ENCODE measurements around the gene NUMA1.

The NUMA1 gene

DNA sequence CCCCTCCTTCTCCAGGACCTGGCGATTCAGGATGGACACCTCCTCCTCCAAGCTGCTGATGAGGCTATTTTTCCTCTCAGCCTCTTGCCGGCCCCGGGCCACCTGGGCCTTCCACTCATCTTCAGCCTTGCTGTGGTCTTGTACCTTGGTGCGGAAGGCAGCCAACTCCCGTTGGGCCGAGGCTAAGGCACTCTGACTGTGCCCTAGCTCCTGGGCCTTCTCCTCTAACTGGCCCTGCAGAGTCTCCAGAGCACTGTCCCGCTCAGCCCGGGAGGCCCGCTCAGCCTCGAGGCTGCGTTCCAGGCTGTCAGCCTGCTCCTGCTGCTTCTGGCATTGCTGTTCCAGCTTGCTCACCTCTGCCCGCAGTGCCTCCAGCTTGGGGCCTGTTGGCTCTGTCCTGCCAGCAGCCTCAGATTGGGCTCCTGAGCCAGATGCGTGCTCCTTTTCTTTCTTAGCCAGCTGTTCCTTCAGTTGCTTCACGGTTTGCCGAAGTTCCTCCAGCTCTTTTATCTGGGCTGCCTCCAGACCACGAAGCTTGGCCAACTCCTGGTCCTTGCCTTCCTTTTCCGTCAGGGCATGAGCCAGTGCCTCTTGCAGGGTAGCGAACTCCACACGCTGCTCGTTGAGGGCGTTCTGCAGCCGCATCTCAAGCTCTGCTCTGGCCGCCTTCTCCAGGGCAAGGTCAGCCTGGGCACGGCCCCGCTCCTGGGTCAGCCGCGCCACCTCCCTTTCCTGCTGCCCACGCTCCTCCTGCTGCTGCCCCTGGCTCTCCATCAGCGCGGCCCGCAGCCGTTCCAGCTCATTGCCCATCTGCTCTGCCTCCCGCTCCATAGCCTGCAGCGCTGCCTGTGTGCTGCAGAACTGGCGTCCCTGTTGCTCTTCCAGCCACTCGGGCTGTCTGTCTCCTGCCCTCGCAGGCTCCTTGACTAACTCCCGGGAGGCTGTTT lies 66.3 kb downstream of the NUMA1 start:
- H3F3A ChIP-seq (ENCODE audit: control insufficient read depth, insufficient read depth) = no peaks in the 10 kb centered on the region
- no peaks in the 10 kb centered on the region for H3K79me2 ChIP-seq (ENCODE audit: control insufficient read depth, low read length)
- no peaks in the 10 kb centered on the region for H3K4me1 ChIP-seq (ENCODE audit: control insufficient read depth, low read length)
- H3K36me3 ChIP-seq (ENCODE audit: control insufficient read depth, low read length) = peaks cover 97% of the 10 kb centered on the region
- no peaks in the 10 kb centered on the region for H3K9me3 ChIP-seq (ENCODE audit: control insufficient read depth, insufficient read depth, low read length)
- H3K9me2 ChIP-seq (replicated peaks; ENCODE audit: control insufficient read depth, low read length) = no peaks in the 10 kb centered on the region
- no peaks in the 10 kb centered on the region for H4K20me1 ChIP-seq (ENCODE audit: control insufficient read depth, insufficient read depth, low read depth, low read length)
- TF ChIP-seq, protein P1, sequence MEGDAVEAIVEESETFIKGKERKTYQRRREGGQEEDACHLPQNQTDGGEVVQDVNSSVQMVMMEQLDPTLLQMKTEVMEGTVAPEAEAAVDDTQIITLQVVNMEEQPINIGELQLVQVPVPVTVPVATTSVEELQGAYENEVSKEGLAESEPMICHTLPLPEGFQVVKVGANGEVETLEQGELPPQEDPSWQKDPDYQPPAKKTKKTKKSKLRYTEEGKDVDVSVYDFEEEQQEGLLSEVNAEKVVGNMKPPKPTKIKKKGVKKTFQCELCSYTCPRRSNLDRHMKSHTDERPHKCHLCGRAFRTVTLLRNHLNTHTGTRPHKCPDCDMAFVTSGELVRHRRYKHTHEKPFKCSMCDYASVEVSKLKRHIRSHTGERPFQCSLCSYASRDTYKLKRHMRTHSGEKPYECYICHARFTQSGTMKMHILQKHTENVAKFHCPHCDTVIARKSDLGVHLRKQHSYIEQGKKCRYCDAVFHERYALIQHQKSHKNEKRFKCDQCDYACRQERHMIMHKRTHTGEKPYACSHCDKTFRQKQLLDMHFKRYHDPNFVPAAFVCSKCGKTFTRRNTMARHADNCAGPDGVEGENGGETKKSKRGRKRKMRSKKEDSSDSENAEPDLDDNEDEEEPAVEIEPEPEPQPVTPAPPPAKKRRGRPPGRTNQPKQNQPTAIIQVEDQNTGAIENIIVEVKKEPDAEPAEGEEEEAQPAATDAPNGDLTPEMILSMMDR (IDR thresholded peaks at IDR 0.05; ENCODE audit: low read depth, low read length, poor library complexity, severe bottlenecking) = no peak
- TF ChIP-seq EZH2phosphoT487 (IDR thresholded peaks at IDR 0.05; ENCODE audit: borderline replicate concordance, low read length) = no peak
- no peaks in the 10 kb centered on the region for H3K27me3 ChIP-seq (ENCODE audit: control insufficient read depth, low read length)
- H3K4me3 ChIP-seq (ENCODE audit: low read length) = no peak overlapping the region
- H3K27ac ChIP-seq (ENCODE audit: low read depth, low read length) = no peak overlapping the region
- H3K4me2 ChIP-seq (ENCODE audit: low read length) = no peak overlapping the region

DNA sequence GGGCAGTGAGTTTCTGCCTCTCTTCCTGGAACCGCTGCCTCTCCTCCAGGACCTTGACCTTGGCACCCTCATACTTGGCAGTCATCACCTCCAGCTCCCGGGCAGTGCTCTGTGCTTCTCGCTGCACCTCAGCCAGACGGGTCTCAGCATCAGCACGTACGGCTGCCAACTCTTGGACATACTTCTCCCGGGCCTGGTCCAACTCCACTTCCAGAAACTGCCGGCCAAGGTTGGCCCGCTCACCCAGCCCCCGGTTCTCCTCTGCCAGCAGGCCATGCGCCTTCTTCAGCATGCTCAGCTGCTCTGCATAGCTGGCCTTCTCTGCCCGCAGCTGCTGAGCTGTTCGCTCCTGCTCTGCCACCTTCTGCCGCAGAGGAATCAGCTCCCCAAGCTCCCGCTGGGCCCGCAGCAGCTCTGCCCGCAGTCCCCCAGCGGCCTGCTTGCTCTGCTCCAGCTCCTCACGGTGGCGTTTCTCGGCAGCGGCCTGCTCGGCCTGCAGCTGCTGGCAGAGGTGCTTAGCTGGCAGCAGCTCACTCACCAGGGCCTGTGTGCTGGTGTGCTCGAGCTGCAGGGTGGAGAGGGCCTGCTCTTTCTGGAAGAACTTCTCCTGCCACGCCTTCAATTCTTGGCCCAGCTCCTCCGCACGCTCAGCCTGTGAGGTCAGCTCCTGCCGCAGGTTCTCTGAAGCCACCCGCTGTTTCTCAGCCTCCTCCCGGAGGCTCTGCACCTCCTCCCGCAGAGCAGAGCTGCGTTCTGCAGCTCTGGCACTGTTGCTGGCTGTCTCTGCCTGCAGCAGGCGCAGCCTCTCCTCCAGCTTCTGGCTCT lies 67.2 kb downstream of the NUMA1 start:
- H3K4me3 ChIP-seq (ENCODE audit: low read length) = no peak overlapping the region
- no peaks in the 10 kb centered on the region for H3K9me2 ChIP-seq (replicated peaks; ENCODE audit: control insufficient read depth, low read length)
- no peaks in the 10 kb centered on the region for H4K20me1 ChIP-seq (ENCODE audit: control insufficient read depth, insufficient read depth, low read depth, low read length)
- H3K4me1 ChIP-seq (ENCODE audit: control insufficient read depth, low read length) = no peaks in the 10 kb centered on the region
- H3K36me3 ChIP-seq (ENCODE audit: control insufficient read depth, low read length) = peaks cover 95% of the 10 kb centered on the region
- H3K4me2 ChIP-seq (ENCODE audit: low read length) = no peak overlapping the region
- no peaks in the 10 kb centered on the region for H3F3A ChIP-seq (ENCODE audit: control insufficient read depth, insufficient read depth)
- no peaks in the 10 kb centered on the region for H3K27me3 ChIP-seq (ENCODE audit: control insufficient read depth, low read length)
- TF ChIP-seq, protein P1 (IDR thresholded peaks at IDR 0.05; ENCODE audit: low read depth, low read length, poor library complexity, severe bottlenecking) = no peak
- no peak for TF ChIP-seq EZH2phosphoT487 (IDR thresholded peaks at IDR 0.05; ENCODE audit: borderline replicate concordance, low read length)
- no peak overlapping the region for H3K27ac ChIP-seq (ENCODE audit: low read depth, low read length)
- H3K9me3 ChIP-seq (ENCODE audit: control insufficient read depth, insufficient read depth, low read length) = no peaks in the 10 kb centered on the region
- H3K79me2 ChIP-seq (ENCODE audit: control insufficient read depth, low read length) = no peaks in the 10 kb centered on the region

DNA sequence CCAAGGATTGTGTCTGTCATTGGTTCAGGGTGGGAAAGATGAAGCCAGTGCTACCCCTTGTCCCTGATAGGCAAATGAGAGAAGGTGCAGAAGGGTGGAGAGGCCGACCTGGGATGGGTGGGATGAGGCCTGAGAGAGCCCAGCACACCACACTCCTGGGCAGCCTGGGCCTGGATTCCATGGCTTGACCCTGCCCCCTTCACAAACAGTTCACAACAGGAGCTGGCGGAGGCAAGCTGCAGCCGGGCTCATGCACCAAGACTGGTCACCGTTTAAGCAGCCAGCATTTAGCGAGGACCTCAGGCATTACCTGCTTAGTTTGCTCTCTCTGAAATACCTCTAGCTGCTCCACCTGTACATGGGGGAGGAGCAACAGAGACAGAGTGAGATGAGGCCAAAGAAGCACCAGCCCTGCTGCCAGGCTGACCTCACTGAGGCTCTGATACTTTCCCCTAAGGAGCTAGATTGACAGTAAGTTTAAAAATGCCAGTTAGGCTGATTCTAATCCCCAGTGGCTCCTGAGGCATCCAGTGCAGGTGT lies 68.2 kb downstream of the NUMA1 start:
- no peak overlapping the region for H3K27ac ChIP-seq (ENCODE audit: low read depth, low read length)
- no peaks in the 10 kb centered on the region for H3K27me3 ChIP-seq (ENCODE audit: control insufficient read depth, low read length)
- peaks cover 95% of the 10 kb centered on the region for H3K36me3 ChIP-seq (ENCODE audit: control insufficient read depth, low read length)
- H3K4me3 ChIP-seq (ENCODE audit: low read length) = no peak overlapping the region
- no peaks in the 10 kb centered on the region for H3K4me1 ChIP-seq (ENCODE audit: control insufficient read depth, low read length)
- no peaks in the 10 kb centered on the region for H3K79me2 ChIP-seq (ENCODE audit: control insufficient read depth, low read length)
- no peaks in the 10 kb centered on the region; the same call in 1 of the 2 replicates for H4K20me1 ChIP-seq (ENCODE audit: control insufficient read depth, insufficient read depth, low read depth, low read length)
- H3K9me2 ChIP-seq (replicated peaks; ENCODE audit: control insufficient read depth, low read length) = no peaks in the 10 kb centered on the region
- TF ChIP-seq, protein P1 (IDR thresholded peaks at IDR 0.05; ENCODE audit: low read depth, low read length, poor library complexity, severe bottlenecking) = no peak
- TF ChIP-seq EZH2phosphoT487 (IDR thresholded peaks at IDR 0.05; ENCODE audit: borderline replicate concordance, low read length) = no peak
- no peaks in the 10 kb centered on the region for H3F3A ChIP-seq (ENCODE audit: control insufficient read depth, insufficient read depth)
- no peaks in the 10 kb centered on the region for H3K9me3 ChIP-seq (ENCODE audit: control insufficient read depth, insufficient read depth, low read length)
- no peak overlapping the region for H3K4me2 ChIP-seq (ENCODE audit: low read length)

All from DOHH2 (cell line).